ENCODE results near the gene SLAIN1. TPM values are rescaled to one million over a fixed set of nuclear protein-coding genes. Genes with fewer than 3 reads are reported as not detected.

Gene SLAIN1
- total and polyA plus RNA-seq, 2 of the 8 experiments (the other 6 are each of a cell fraction or from before 2014, with no cell fraction given), result 35.0 to 37.7 TPM

GRCh38 chr13:77741597-77741972 lies 44.1 kb downstream of the SLAIN1 start:
- Histone ChIP-seq H2AK5ac (ENCODE audit: low read depth, low read length) (no peak overlapping the region), H3K14ac (ENCODE audit: insufficient read length) (no peak overlapping the region), H3K18ac (ENCODE audit: extremely low read depth, low read length) (no peak overlapping the region), H3K23me2 (ENCODE audit: low read depth, low read length) (no peaks in the 10 kb centered on the region), H3K4me3 (ENCODE audit: extremely low read depth in 1 of 4, insufficient read depth in 2 of 4, low read depth in 3 of 4, low read length in 4 of 4) (no peak overlapping the region), H3K4me2 (ENCODE audit: insufficient read depth in 1 of 2, low read depth in 2 of 2, low read length in 2 of 2) (no peak overlapping the region), H3K27ac (ENCODE audit: low read depth, low read length) (no peak overlapping the region), H4K20me1 (replicated peaks in 1 of 2; ENCODE audit: control insufficient read depth in 1 of 2, insufficient read depth in 2 of 2, low read length in 2 of 2) (peaks cover 2 to 4% of the 10 kb centered on the region in 2 experiments), H3K27me3 (replicated peaks in 1 of 4; ENCODE audit: control insufficient read depth in 3 of 4, extremely low read depth in 1 of 4, insufficient read depth in 3 of 4, low read length in 3 of 4) (no peaks in the 10 kb centered on the region), H2BK5ac (ENCODE audit: low read depth, low read length) (no peak overlapping the region), H2BK20ac (ENCODE audit: low read length) (no peak overlapping the region), H4K91ac (replicated peaks; ENCODE audit: insufficient read length, low read length) (no peak overlapping the region), H3K9ac (replicated peaks in 1 of 4; ENCODE audit: extremely low read depth in 1 of 4, low read depth in 3 of 4, low read length in 3 of 4) (no peak overlapping the region), H3K4ac (replicated peaks; ENCODE audit: insufficient read length, low read depth, low read length) (no peak overlapping the region), H2BK12ac (ENCODE audit: low read depth, low read length) (no peak overlapping the region), H2BK120ac (replicated peaks; ENCODE audit: low read depth, low read length) (no peak overlapping the region), H3K36me3 (ENCODE audit: control insufficient read depth in 2 of 4, insufficient read depth in 4 of 4, low read length in 3 of 4) (peaks cover 3 to 12% (median 11%) of the 10 kb centered on the region in 4 experiments), H3K23ac (ENCODE audit: insufficient read length) (no peak overlapping the region), H3K4me1 (replicated peaks in 1 of 4; ENCODE audit: control insufficient read depth in 3 of 4, insufficient read depth in 4 of 4, low read length in 3 of 4) (peaks cover 0 to 2% (median 0%) of the 10 kb centered on the region in 4 experiments; a peak in 2 of 7 replicates), H4K5ac (ENCODE audit: insufficient read length, low read depth, low read length) (no peak overlapping the region), H3K79me1 (ENCODE audit: low read depth, low read length) (peaks cover 6% of the 10 kb centered on the region), H2BK15ac (ENCODE audit: low read length) (no peak overlapping the region), H2AFZ (ENCODE audit: low read length) (no peak overlapping the region), H4K8ac (ENCODE audit: extremely low read depth, insufficient read depth, low read length) (no peak overlapping the region), H3K56ac (replicated peaks; ENCODE audit: insufficient read length, low read depth, low read length) (no peak overlapping the region), H3K9me3 (ENCODE audit: insufficient read depth in 2 of 2, low read depth in 1 of 2, low read length in 1 of 2) (no peaks in the 10 kb centered on the region), H3K79me2 (ENCODE audit: control insufficient read depth in 1 of 2, insufficient read depth in 2 of 2, low read length in 2 of 2) (peaks cover 0 to 38% of the 10 kb centered on the region in 2 experiments; a peak in 2 of 4 replicates)
- ChIA-PET POLR2A (ENCODE audit: partially characterized antibody) (no interaction called here), CTCF (ENCODE audit: partially characterized antibody) (interaction anchor here (3.2 kb wide), 1 partner anchor 149 kb away, joined by 16 read pairs; no protein-coding TSS in a partner anchor)
- no peak for FAIRE-seq
- 91 to 100% methylated on average over 1 of the region's 1 CpG for WGBS, 2 experiments (ENCODE audit: extremely low coverage in 1 of 2, insufficient coverage in 1 of 2, insufficient read length in 1 of 2, insufficient replicate concordance in 2 of 2, low coverage in 1 of 2, low lambda C conversion rate in 2 of 2, missing lambda C conversion rate in 1 of 2)
- no peak for DNase-seq (ENCODE audit: low read depth in 1 of 2, low spot score in 2 of 2)
- no peak for TF ChIP-seq CBX8 (IDR thresholded peaks at IDR 0.05; ENCODE audit: borderline replicate concordance, low read depth, low read length)
- TF ChIP-seq TAF1 (IDR thresholded peaks at IDR 0.05; ENCODE audit: low read depth, low read length), result no peak
- no peak for TF ChIP-seq BCL11A (IDR thresholded peaks at IDR 0.05; ENCODE audit: low read depth in 2 of 2, low read length in 2 of 2)
- TF ChIP-seq TBP (IDR thresholded peaks at IDR 0.05; ENCODE audit: low read depth, low read length), result no peak
- TF ChIP-seq NANOG (IDR thresholded peaks at IDR 0.05; ENCODE audit: insufficient read depth, low read depth, low read length, poor library complexity, severe bottlenecking), result no peak
- no peak for TF ChIP-seq BACH1 (IDR thresholded peaks at IDR 0.05; ENCODE audit: low read length)
- TF ChIP-seq TEAD4 (IDR thresholded peaks at IDR 0.05; ENCODE audit: low read depth, low read length), result no peak
- no peak for TF ChIP-seq EZH2 (IDR thresholded peaks at IDR 0.05; ENCODE audit: low read depth, low read length, severe bottlenecking)
- TF ChIP-seq JUND (IDR thresholded peaks at IDR 0.05; ENCODE audit: low read length), result no peak
- TF ChIP-seq JUN (IDR thresholded peaks at IDR 0.05; ENCODE audit: low read depth, low read length), result no peak
- TF ChIP-seq RBBP5 (IDR thresholded peaks at IDR 0.05; ENCODE audit: borderline replicate concordance, low read depth, low read length), result no peak
- TF ChIP-seq CREB1 (IDR thresholded peaks at IDR 0.05), result no peak
- TF ChIP-seq TAF7 (optimal IDR thresholded peaks at IDR 0.05; ENCODE audit: borderline replicate concordance, low read depth, low read length), result no peak
- TF ChIP-seq RNF2 (IDR thresholded peaks at IDR 0.05; ENCODE audit: borderline replicate concordance, low read depth, low read length, missing control alignments, poor library complexity, severe bottlenecking), result no peak
- no peak for TF ChIP-seq HDAC6 (IDR thresholded peaks at IDR 0.05; ENCODE audit: low read depth, low read length)

All from H1 (cell line).